RWPE1 (cell line): ENCODE data around the gene NPC2.

Source experiments
- CTCF ChIA-PET: fragments of 350-600 bp; sonication (Branson Sonifier 250); formaldehyde crosslinking; extraction: SDS; loops from one replicate; lab custom pipeline; 2021; lab: Yijun Ruan, JAX
- POLR2A ChIA-PET: fragments of 400-600 bp; formaldehyde crosslinking; extraction: SDS; loops from one replicate; lab custom pipeline; 2020; ENCODE audit warnings: antibody characterized with exemption; ENCODE audit not compliant: low non-redundant PET; lab: Yijun Ruan, JAX
- DNase-seq: peaks from one replicate; pipeline ENCODE4 v3.0.0; 2012; ENCODE audit warnings: low spot score
- H3K27ac ChIP-seq: fragments of 450-650 bp; 2 replicates; pipeline ENCODE4 v1.5.1; 2017
- TF ChIP-seq, protein P1 (sequence below): fragments of 450-650 bp; conservative IDR thresholded peaks from 2 replicates; pipeline ENCODE4 v1.5.1; 2017; ENCODE audit warnings: low read depth, mild to moderate bottlenecking

The NPC2 gene

DNA sequence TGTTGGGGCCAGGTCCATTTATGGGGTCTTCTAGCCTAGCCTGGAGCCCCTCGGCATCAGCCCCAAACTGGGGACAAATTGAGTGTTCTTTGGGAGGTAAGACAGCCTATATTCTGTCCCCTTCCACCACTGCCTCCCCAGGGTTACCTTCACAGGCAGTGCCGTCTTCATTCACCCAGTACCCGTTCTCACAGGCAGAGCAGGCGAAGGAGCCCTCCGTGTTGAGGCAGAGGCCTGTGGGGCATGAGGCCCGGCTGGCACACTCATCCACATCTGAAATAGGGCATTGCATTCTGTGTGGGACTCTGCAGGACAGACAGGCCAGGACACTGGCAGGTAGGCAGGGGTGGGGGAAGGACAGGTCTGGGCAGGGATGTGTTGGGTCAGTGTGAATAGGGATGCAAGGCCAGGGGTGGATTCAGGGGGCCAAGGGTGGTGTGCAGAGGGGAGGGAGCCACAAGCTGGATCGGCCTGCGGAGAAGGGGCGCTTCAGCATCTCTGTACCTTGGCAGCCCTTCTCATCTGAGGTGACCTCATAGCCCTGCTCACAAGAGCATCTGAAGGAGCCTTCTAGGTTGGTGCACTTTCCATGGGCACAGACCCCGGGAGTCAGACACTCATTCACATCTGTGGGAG, 16.6 kb upstream of the NPC2 start:
- TF ChIP-seq, protein P1, sequence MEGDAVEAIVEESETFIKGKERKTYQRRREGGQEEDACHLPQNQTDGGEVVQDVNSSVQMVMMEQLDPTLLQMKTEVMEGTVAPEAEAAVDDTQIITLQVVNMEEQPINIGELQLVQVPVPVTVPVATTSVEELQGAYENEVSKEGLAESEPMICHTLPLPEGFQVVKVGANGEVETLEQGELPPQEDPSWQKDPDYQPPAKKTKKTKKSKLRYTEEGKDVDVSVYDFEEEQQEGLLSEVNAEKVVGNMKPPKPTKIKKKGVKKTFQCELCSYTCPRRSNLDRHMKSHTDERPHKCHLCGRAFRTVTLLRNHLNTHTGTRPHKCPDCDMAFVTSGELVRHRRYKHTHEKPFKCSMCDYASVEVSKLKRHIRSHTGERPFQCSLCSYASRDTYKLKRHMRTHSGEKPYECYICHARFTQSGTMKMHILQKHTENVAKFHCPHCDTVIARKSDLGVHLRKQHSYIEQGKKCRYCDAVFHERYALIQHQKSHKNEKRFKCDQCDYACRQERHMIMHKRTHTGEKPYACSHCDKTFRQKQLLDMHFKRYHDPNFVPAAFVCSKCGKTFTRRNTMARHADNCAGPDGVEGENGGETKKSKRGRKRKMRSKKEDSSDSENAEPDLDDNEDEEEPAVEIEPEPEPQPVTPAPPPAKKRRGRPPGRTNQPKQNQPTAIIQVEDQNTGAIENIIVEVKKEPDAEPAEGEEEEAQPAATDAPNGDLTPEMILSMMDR: no peak
- CTCF ChIA-PET: no interaction called here
- POLR2A ChIA-PET: no interaction called here
- no peak for DNase-seq
- H3K27ac ChIP-seq: peak overlapping the region; percentile 48

DNA sequence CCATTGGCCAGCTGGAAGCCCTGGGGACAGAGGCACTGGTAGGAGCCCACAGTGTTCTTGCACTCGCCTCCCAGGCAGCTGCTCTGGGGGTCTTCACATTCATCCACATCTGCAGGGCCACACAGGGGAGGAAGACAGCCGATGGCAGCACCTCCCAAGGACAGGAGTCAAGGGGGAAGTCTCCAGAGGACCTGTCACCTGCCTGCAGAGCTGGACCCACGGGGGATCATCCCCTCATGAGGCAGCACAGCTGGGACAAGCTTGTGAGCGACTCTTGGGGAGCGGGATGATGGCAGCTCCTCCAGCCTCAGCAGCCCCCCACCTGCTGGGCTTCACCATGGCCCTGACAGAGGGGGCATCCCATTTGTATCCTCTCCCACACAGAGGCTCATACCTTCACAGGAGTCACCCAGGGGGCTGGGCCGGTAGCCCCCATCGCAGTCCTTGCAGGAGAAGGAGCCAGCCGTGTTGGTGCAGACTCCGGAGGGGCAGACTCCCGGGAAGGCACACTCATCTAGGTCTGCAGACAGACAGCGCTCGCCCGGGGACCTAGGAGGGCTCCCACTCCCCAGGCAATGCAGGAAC, 15.8 kb upstream of the NPC2 start:
- ChIA-PET CTCF (no interaction called here), POLR2A (no interaction called here)
- TF ChIP-seq, protein P1: no peak

DNA sequence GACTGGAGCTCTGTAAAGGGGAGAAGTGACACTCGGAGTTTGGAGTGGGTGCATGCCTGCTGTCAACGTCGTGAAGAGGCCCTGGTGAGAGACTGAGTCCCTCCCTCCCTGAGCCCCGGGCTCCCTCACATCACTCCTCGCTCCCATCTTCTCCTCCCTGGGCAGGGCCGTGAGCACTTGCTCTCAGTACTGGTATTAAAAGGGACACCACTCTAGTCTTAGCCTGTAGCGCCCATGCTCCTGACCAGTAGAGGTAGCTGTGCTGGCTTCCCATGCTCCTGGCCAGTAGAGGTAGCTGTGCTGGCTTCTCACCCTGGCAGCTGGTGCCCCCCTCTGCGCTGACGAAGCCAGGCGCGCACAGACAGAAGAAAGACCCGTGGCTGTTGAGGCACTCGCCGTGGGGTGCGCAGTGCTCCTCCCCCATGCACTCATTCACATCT, 15.2 kb upstream of the NPC2 start:
- CTCF ChIA-PET: interaction anchor here (0.7 kb wide), 1 partner anchor 18 kb away, joined by 3 read pairs; no protein-coding TSS in a partner anchor
- H3K27ac ChIP-seq: peak overlapping the region; percentile 48; the same call in 1 of the 2 replicates

More for the DNA sequence above, 15.8 kb upstream of the NPC2 start:
- peak overlapping the region; percentile 48 for H3K27ac ChIP-seq
- no peak for DNase-seq

DNA sequence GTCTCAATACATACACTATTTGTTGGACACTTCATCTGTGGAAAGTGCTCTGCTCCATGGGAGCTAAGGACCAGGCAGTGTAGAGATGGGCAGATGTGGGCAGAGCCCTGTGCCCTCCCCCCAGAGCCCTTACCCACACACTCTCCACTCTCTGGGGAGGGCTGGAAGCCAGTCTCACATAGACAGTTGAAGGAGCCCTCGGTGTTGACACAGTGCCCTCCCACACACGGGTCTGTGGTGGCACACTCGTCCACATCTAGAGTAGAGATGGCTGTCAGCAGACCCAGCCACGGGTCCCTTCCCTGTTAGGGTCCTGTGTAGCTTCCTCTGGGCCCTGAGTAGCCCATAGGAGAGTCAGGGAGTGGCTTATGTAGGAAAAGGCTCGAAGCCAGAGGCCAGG, 14.7 kb upstream of the NPC2 start:
- ChIA-PET POLR2A (no interaction called here), CTCF (interaction anchor here (0.7 kb wide), 1 partner anchor 18 kb away, joined by 3 read pairs; no protein-coding TSS in a partner anchor)
- no peak for DNase-seq
- peak overlapping the region; percentile 48; the same call in 1 of the 2 replicates for H3K27ac ChIP-seq
- TF ChIP-seq, protein P1: no peak

More for the DNA sequence above, 15.2 kb upstream of the NPC2 start:
- POLR2A ChIA-PET: no interaction called here
- DNase-seq: no peak
- TF ChIP-seq, protein P1: no peak

DNA sequence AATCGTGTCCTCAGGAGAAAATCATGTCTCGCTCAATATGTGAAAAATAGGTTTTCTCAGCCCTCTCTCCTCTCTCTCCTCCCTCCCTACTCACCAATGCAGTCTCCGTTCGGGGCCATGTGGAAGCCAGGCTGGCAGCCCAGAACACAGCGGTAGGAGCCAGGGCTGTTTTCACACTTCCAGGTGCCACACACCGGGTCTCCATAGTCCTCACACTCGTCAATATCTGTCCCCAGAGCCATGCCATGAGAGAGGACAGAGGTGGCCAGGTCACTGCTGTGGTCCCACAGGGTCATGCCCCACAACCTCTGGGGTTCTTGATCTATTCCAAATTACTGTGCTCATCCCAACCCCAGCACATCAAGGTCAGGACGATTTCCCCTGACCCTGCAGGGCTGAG, 14.0 kb upstream of the NPC2 start:
- no peak for DNase-seq
- POLR2A ChIA-PET: no interaction called here
- TF ChIP-seq, protein P1: no peak
- CTCF ChIA-PET: interaction anchor here (0.6 kb wide), 1 partner anchor 110 kb away, joined by 3 read pairs; no protein-coding TSS in a partner anchor
- peak overlapping the region; percentile 7; the same call in 1 of the 2 replicates for H3K27ac ChIP-seq

DNA sequence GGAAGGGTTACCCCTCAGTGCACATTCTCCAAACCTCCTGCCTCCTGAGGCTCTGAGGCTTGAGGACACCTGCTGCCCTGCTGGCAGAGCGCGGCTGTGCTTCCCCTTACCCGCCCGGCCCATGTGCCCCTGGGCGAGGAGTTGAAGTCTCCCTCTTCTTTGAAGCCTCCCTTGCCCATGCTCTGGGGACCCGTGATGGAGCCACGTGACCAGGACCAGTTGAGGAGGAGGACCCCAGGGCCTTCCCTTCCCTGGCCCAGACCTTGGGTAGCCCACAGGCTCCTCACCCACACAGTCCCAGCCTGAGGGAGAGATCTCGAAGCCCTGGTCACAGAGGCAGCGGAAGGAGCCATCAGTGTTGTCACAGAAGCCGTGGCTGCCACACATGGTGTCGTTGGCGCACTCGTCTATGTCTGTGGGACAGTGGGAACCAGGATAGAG, 13.3 kb upstream of the NPC2 start:
- ChIA-PET CTCF (interaction anchor here (0.6 kb wide), 1 partner anchor 109 kb away, joined by 3 read pairs; no protein-coding TSS in a partner anchor), POLR2A (no interaction called here)
- H3K27ac ChIP-seq: peak overlapping the region; percentile 51
- DNase-seq: no peak
- TF ChIP-seq, protein P1: no peak
